Measurements from ENCODE around the gene FGF11. TPM values are rescaled to one million over a fixed set of nuclear protein-coding genes. Genes with fewer than 3 reads are reported as not detected.

Gene FGF11
- total and polyA plus RNA-seq, 2 of the 13 experiments (the other 11 are each of a cell fraction or from before 2014, with no cell fraction given), result 0.20 to 7.6 TPM

DNA sequence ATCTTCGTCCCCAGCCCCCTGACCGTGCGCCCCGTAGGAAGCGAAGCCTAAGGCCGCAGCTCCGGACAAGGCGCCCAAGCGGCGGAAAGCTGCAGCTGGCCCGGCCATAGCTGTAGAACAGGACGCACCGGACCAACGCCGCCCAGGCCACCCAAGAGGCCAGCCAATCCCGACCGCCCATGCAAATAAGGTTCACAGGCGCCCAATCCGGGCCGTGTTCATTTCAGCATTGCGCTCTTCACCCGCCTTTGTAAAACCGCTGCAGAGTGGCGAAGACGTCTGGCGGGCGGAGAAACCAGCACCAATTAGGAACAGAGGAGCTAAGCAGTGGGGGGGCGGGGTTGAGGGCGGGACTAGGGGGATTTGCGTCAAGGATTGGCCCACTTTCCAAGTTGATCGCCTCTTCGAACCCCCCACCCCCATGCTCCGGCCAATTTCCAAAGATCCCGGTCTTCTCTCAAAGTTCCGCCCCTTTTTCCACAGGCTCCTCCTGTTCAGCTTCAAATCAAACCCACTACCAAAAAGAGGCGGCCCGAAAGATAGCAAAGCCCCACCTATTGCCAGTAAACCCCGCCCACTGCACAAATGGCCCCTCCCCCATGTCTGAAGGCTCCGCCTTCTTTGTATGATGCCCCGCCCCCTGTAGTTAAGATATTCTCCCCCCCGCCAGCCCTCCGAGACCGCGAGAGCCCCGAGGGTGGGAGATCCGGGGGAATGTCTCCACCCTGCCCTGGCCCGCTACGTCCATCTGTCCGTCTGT is 35.2 kb upstream of the FGF11 start, which contains the start of gene TMEM256 (continued):
- TF ChIP-seq, protein P1, sequence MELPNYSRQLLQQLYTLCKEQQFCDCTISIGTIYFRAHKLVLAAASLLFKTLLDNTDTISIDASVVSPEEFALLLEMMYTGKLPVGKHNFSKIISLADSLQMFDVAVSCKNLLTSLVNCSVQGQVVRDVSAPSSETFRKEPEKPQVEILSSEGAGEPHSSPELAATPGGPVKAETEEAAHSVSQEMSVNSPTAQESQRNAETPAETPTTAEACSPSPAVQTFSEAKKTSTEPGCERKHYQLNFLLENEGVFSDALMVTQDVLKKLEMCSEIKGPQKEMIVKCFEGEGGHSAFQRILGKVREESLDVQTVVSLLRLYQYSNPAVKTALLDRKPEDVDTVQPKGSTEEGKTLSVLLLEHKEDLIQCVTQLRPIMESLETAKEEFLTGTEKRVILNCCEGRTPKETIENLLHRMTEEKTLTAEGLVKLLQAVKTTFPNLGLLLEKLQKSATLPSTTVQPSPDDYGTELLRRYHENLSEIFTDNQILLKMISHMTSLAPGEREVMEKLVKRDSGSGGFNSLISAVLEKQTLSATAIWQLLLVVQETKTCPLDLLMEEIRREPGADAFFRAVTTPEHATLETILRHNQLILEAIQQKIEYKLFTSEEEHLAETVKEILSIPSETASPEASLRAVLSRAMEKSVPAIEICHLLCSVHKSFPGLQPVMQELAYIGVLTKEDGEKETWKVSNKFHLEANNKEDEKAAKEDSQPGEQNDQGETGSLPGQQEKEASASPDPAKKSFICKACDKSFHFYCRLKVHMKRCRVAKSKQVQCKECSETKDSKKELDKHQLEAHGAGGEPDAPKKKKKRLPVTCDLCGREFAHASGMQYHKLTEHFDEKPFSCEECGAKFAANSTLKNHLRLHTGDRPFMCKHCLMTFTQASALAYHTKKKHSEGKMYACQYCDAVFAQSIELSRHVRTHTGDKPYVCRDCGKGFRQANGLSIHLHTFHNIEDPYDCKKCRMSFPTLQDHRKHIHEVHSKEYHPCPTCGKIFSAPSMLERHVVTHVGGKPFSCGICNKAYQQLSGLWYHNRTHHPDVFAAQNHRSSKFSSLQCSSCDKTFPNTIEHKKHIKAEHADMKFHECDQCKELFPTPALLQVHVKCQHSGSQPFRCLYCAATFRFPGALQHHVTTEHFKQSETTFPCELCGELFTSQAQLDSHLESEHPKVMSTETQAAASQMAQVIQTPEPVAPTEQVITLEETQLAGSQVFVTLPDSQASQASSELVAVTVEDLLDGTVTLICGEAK (IDR thresholded peaks at IDR 0.05), result no peak
- TF ChIP-seq, protein P1 (CRISPR knock-in tag; IDR thresholded peaks at IDR 0.05), result peak; percentile 61
- TF ChIP-seq, protein P2, sequence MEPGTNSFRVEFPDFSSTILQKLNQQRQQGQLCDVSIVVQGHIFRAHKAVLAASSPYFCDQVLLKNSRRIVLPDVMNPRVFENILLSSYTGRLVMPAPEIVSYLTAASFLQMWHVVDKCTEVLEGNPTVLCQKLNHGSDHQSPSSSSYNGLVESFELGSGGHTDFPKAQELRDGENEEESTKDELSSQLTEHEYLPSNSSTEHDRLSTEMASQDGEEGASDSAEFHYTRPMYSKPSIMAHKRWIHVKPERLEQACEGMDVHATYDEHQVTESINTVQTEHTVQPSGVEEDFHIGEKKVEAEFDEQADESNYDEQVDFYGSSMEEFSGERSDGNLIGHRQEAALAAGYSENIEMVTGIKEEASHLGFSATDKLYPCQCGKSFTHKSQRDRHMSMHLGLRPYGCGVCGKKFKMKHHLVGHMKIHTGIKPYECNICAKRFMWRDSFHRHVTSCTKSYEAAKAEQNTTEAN (CRISPR knock-in tag; conservative IDR thresholded peaks at IDR 0.05), result 0 out of 2 replicates have a peak, but pooled peaks have one; percentile 28
- TF ChIP-seq STAT5B (CRISPR knock-in tag; IDR thresholded peaks at IDR 0.05) (no peak), HCFC1 (IDR thresholded peaks at IDR 0.05; ENCODE audit: low read depth, low read length) (no peak), HHEX (CRISPR knock-in tag; IDR thresholded peaks at IDR 0.05) (peak; percentile 57; the same call in 1 of the 2 replicates), ZBTB8A (CRISPR knock-in tag; IDR thresholded peaks at IDR 0.05; ENCODE audit: borderline replicate concordance, low read depth) (no peak)
- TF ChIP-seq, protein P3, sequence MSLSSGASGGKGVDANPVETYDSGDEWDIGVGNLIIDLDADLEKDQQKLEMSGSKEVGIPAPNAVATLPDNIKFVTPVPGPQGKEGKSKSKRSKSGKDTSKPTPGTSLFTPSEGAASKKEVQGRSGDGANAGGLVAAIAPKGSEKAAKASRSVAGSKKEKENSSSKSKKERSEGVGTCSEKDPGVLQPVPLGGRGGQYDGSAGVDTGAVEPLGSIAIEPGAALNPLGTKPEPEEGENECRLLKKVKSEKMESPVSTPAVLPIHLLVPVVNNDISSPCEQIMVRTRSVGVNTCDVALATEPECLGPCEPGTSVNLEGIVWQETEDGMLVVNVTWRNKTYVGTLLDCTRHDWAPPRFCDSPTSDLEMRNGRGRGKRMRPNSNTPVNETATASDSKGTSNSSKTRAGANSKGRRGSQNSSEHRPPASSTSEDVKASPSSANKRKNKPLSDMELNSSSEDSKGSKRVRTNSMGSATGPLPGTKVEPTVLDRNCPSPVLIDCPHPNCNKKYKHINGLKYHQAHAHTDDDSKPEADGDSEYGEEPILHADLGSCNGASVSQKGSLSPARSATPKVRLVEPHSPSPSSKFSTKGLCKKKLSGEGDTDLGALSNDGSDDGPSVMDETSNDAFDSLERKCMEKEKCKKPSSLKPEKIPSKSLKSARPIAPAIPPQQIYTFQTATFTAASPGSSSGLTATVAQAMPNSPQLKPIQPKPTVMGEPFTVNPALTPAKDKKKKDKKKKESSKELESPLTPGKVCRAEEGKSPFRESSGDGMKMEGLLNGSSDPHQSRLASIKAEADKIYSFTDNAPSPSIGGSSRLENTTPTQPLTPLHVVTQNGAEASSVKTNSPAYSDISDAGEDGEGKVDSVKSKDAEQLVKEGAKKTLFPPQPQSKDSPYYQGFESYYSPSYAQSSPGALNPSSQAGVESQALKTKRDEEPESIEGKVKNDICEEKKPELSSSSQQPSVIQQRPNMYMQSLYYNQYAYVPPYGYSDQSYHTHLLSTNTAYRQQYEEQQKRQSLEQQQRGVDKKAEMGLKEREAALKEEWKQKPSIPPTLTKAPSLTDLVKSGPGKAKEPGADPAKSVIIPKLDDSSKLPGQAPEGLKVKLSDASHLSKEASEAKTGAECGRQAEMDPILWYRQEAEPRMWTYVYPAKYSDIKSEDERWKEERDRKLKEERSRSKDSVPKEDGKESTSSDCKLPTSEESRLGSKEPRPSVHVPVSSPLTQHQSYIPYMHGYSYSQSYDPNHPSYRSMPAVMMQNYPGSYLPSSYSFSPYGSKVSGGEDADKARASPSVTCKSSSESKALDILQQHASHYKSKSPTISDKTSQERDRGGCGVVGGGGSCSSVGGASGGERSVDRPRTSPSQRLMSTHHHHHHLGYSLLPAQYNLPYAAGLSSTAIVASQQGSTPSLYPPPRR (CRISPR knock-in tag; IDR thresholded peaks at IDR 0.05; ENCODE audit: borderline replicate concordance), result 0 out of 2 replicates have a peak, but pooled peaks have one; percentile 15
- TF ChIP-seq, protein P4, sequence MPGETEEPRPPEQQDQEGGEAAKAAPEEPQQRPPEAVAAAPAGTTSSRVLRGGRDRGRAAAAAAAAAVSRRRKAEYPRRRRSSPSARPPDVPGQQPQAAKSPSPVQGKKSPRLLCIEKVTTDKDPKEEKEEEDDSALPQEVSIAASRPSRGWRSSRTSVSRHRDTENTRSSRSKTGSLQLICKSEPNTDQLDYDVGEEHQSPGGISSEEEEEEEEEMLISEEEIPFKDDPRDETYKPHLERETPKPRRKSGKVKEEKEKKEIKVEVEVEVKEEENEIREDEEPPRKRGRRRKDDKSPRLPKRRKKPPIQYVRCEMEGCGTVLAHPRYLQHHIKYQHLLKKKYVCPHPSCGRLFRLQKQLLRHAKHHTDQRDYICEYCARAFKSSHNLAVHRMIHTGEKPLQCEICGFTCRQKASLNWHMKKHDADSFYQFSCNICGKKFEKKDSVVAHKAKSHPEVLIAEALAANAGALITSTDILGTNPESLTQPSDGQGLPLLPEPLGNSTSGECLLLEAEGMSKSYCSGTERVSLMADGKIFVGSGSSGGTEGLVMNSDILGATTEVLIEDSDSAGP (CRISPR knock-in tag; IDR thresholded peaks at IDR 0.05; ENCODE audit: borderline replicate concordance), result no peak; the same call in 1 of the 2 replicates

Data from HepG2 (cell line).